Peyer's patch (tissue), 4 donors: Measurements from ENCODE around the gene UNCX. TPM values are rescaled to one million over a fixed set of nuclear protein-coding genes. Genes with fewer than 3 reads are reported as not detected.
"Not testable (repeated sequence)": the region's sequence is repeated elsewhere in the genome, so short reads cannot be mapped to it uniquely, and the experiment has no call there.

Source experiments
- DNase-seq, 3 donors: peaks; one replicate each; pipeline ENCODE4 v3.0.0-alpha.2; 2017 to 2019
- H3K27ac ChIP-seq, 4 donors: fragments of 200-600 bp; sonication (generic); one replicate each; pipeline ENCODE4 v1.5.1; 2016 to 2019
- H3K27me3 ChIP-seq, 2 donors: fragments of 200-600 bp; sonication (generic); one replicate each; pipeline ENCODE4 v1.5.1; 2019
- H3K36me3 ChIP-seq, 3 donors: fragments of 200-600 bp; sonication (generic); one replicate each; pipeline ENCODE4 v1.5.1; 2016 to 2019
- H3K4me1 ChIP-seq, 4 donors: fragments of 200-600 bp; sonication (generic); one replicate each; pipeline ENCODE4 v1.5.1; 2016 to 2019
- H3K4me3 ChIP-seq, 4 donors: fragments of 200-600 bp; sonication (generic); 1 replicate in 3 of 4; 2 replicates in 1 of 4; pipeline ENCODE4 v1.5.1; 2016 to 2019; ENCODE audit warnings: mild to moderate bottlenecking in 1 of 4
- H3K9me3 ChIP-seq, 4 donors: fragments of 200-600 bp; sonication (generic); one replicate each; pipeline ENCODE4 v1.5.1; 2016 to 2019; ENCODE audit warnings: mild to moderate bottlenecking in 1 of 4
- CTCF ChIP-seq, 6 experiments: fragments of 450-650 bp in 4 of 6; fragments of 200-600 bp in 2 of 6; sonication (generic) in 1 of 6; IDR thresholded peaks; one replicate each; pipeline ENCODE4 v1.5.1; 2017 to 2019; ENCODE audit warnings: antibody characterized with exemption in 6 of 6, mild to moderate bottlenecking in 3 of 6, moderate library complexity in 1 of 6
- POLR2A ChIP-seq, 2 donors: fragments of 450-650 bp; IDR thresholded peaks; one replicate each; pipeline ENCODE4 v1.5.1; 2017; ENCODE audit warnings: antibody characterized with exemption in 2 of 2, mild to moderate bottlenecking in 2 of 2, moderate library complexity in 2 of 2
- total RNA-seq, 4 donors: library from RNA; depleted of rRNA; stranded (reverse); fragments of >200 nt; gene quantifications; one replicate each; pipeline ENCODE4 v1.1.0, GENCODE V29; 2016

UNCX gene
- total RNA-seq, 4 donors from 2014 or later: not detected

GRCh38 chr7:1259621-1260243, 27.1 kb downstream of the UNCX start:
- no peaks in the 10 kb centered on the region for H3K4me1 ChIP-seq
- no peak overlapping the region for H3K4me3 ChIP-seq
- TF ChIP-seq CTCF (IDR thresholded peaks at IDR 0.05) (no peak), POLR2A (IDR thresholded peaks at IDR 0.05) (no peak)
- H3K36me3 ChIP-seq: no peaks in the 10 kb centered on the region
- no peak for DNase-seq
- no peak overlapping the region for H3K27ac ChIP-seq
- H3K9me3 ChIP-seq: no peaks in the 10 kb centered on the region
- H3K27me3 ChIP-seq: no peaks in the 10 kb centered on the region

- Histone ChIP-seq H3K36me3 (no peaks in the 10 kb centered on the region), H3K4me1 (no peaks in the 10 kb centered on the region), H3K4me3 (no peak overlapping the region), H3K27ac (no peak overlapping the region), H3K27me3 (no peaks in the 10 kb centered on the region), H3K9me3 (no peaks in the 10 kb centered on the region)
- TF ChIP-seq CTCF (IDR thresholded peaks at IDR 0.05) (no peak), POLR2A (IDR thresholded peaks at IDR 0.05) (no peak)
- no peak for DNase-seq
Observed at GRCh38 chr7:1260244-1260635, 27.6 kb downstream of the UNCX start.

- not testable (repeated sequence) for H3K27me3 ChIP-seq, H3K36me3 ChIP-seq, H3K4me3 ChIP-seq
Observed at GRCh38 chr7:1261036-1261435, 28.4 kb downstream of the UNCX start.

GRCh38 chr7:1262441-1262840, 29.8 kb downstream of the UNCX start:
- TF ChIP-seq POLR2A (IDR thresholded peaks at IDR 0.05) (no peak), CTCF (IDR thresholded peaks at IDR 0.05) (no peak)
- Histone ChIP-seq H3K27me3 (no peaks in the 10 kb centered on the region), H3K9me3 (no peaks in the 10 kb centered on the region), H3K27ac (no peak overlapping the region), H3K4me3 (no peak overlapping the region), H3K36me3 (no peaks in the 10 kb centered on the region), H3K4me1 (no peaks in the 10 kb centered on the region)
- DNase-seq: no peak

More at GRCh38 chr7:1261036-1261435, 28.4 kb downstream of the UNCX start:
- H3K9me3 ChIP-seq, H3K27ac ChIP-seq, DNase-seq, H3K4me1 ChIP-seq: not testable (repeated sequence)

- H3K9me3 ChIP-seq: no peaks in the 10 kb centered on the region
- no peak overlapping the region for H3K4me3 ChIP-seq
- no peak for TF ChIP-seq POLR2A (IDR thresholded peaks at IDR 0.05)
- no peak for TF ChIP-seq CTCF (IDR thresholded peaks at IDR 0.05)
- DNase-seq: no peak
- H3K27ac ChIP-seq: no peak overlapping the region
- H3K4me1 ChIP-seq: no peaks in the 10 kb centered on the region
- H3K36me3 ChIP-seq: no peaks in the 10 kb centered on the region
- H3K27me3 ChIP-seq: no peaks in the 10 kb centered on the region
Observed at GRCh38 chr7:1263391-1263951, 30.8 kb downstream of the UNCX start.

GRCh38 chr7:1264345-1265280, 31.9 kb downstream of the UNCX start:
- no peaks in the 10 kb centered on the region for H3K9me3 ChIP-seq
- no peak for DNase-seq
- no peak overlapping the region for H3K27ac ChIP-seq
- H3K4me1 ChIP-seq: no peaks in the 10 kb centered on the region
- no peaks in the 10 kb centered on the region for H3K36me3 ChIP-seq
- H3K4me3 ChIP-seq: no peak overlapping the region
- TF ChIP-seq POLR2A (IDR thresholded peaks at IDR 0.05) (no peak), CTCF (IDR thresholded peaks at IDR 0.05) (no peak)
- H3K27me3 ChIP-seq: no peaks in the 10 kb centered on the region
